NCI-H2196 (cell line): ENCODE results near the gene SAP25.
"Not testable (repeated sequence)": the region's sequence is repeated elsewhere in the genome, so short reads cannot be mapped to it uniquely, and the experiment has no call there.

Source experiments
- DNase-seq: peaks from one replicate; lab custom pipeline; 2025; ENCODE audit not compliant: unreplicated experiment; lab: John Stamatoyannopoulos, UW

Gene SAP25

GRCh38 chr7:100562195-100563099 lies 11.3 kb downstream of the SAP25 start:
- DNase-seq, result no peak

- no peak for DNase-seq
Measured at GRCh38 chr7:100561491-100562194, 12.1 kb downstream of the SAP25 start.

- no peak for DNase-seq
Measured at GRCh38 chr7:100559127-100559526, 14.6 kb downstream of the SAP25 start.

- no peak for DNase-seq
Measured at GRCh38 chr7:100556541-100556940, 17.2 kb downstream of the SAP25 start.

GRCh38 chr7:100555701-100556100 lies 18.0 kb downstream of the SAP25 start:
- no peak for DNase-seq

- DNase-seq, result no peak
Measured at GRCh38 chr7:100553032-100553431, 20.7 kb downstream of the SAP25 start.

- no peak for DNase-seq
Measured at GRCh38 chr7:100552532-100552931, 21.2 kb downstream of the SAP25 start.

GRCh38 chr7:100548446-100548845 lies 25.3 kb downstream of the SAP25 start:
- not testable (repeated sequence) for DNase-seq

GRCh38 chr7:100547872-100548271 lies 25.8 kb downstream of the SAP25 start:
- no peak for DNase-seq

GRCh38 chr7:100546926-100547800 lies 26.5 kb downstream of the SAP25 start:
- DNase-seq, result peak; percentile 49

GRCh38 chr7:100546129-100546925 lies 27.4 kb downstream of the SAP25 start:
- peak; percentile 44 for DNase-seq

- DNase-seq, result peak; percentile 67
Measured at GRCh38 chr7:100545360-100546128, 28.2 kb downstream of the SAP25 start.

GRCh38 chr7:100544967-100545359 lies 28.7 kb downstream of the SAP25 start:
- peak; percentile 67 for DNase-seq

- DNase-seq, result no peak
Measured at GRCh38 chr7:100544386-100544785, 29.3 kb downstream of the SAP25 start.

- DNase-seq, result no peak
Measured at GRCh38 chr7:100543586-100543985, 30.1 kb downstream of the SAP25 start.

- DNase-seq, result not testable (repeated sequence)
Measured at GRCh38 chr7:100541309-100541708, 32.4 kb downstream of the SAP25 start.

GRCh38 chr7:100540073-100540723 lies 33.5 kb downstream of the SAP25 start:
- no peak for DNase-seq

GRCh38 chr7:100539436-100540006 lies 34.2 kb downstream of the SAP25 start:
- DNase-seq, result no peak
